A673 (cell line): ENCODE results near the gene ITGA6.

Experiments used
- CTCF ChIP-seq: fragments of 300-800, 200-600 bp; sonication (generic); conservative IDR thresholded peaks from 2 replicates; pipeline ENCODE4 v1.5.1; 2017; ENCODE audit warnings: low read depth, mild to moderate bottlenecking, antibody characterized with exemption, low read length, moderate library complexity, mixed read lengths
- EZH2 ChIP-seq: fragments of 200-600 bp; sonication (generic); IDR thresholded peaks from 2 replicates; pipeline ENCODE4 v1.6.1; 2017; ENCODE audit warnings: borderline replicate concordance, low read depth, mild to moderate bottlenecking, mixed read lengths, antibody characterized with exemption, low read length; ENCODE audit not compliant: poor library complexity, severe bottlenecking

- TF ChIP-seq CTCF, result no peak
- TF ChIP-seq EZH2, result no peak
Measured at GRCh38 chr2:172525601-172526000, 98.2 kb downstream of the ITGA6 start.
